Neural progenitor cell (in vitro differentiated cells): Measurements from ENCODE around the gene ASAP2. TPM values are rescaled to one million over a fixed set of nuclear protein-coding genes. Genes with fewer than 3 reads are reported as not detected.

Experiments
- DNase-seq: peaks from one replicate; pipeline ENCODE4 v3.0.0-alpha.2; 2016; ENCODE audit warnings: low spot score
- H2AFZ ChIP-seq: fragments of 200-600 bp; sonication (generic); replicated peaks from 2 replicates; pipeline ENCODE4 v1.6.1; 2016; ENCODE audit warnings: antibody characterized with exemption
- H3F3A ChIP-seq: fragments of 200-600 bp; sonication (generic); 2 replicates; pipeline ENCODE4 v1.6.1; 2016; ENCODE audit warnings: antibody characterized with exemption, low read depth
- H3K27ac ChIP-seq: fragments of 200-600 bp; sonication (generic); 2 replicates; pipeline ENCODE4 v1.5.1; 2016; ENCODE audit warnings: mild to moderate bottlenecking
- H3K27me3 ChIP-seq: fragments of 200-600 bp; sonication (generic); 2 replicates; pipeline ENCODE4 v1.6.1; 2016; ENCODE audit warnings: mild to moderate bottlenecking, moderate library complexity
- H3K36me3 ChIP-seq: fragments of 200-600 bp; sonication (generic); 2 replicates; pipeline ENCODE4 v1.5.1; 2016
- H3K4me1 ChIP-seq: fragments of 200-600 bp; sonication (generic); 2 replicates; pipeline ENCODE4 v1.6.1; 2016; ENCODE audit warnings: mixed run types
- H3K4me2 ChIP-seq: fragments of 200-600 bp; sonication (generic); 2 replicates; pipeline ENCODE4 v1.6.1; 2016
- H3K4me3 ChIP-seq: fragments of 200-600 bp; sonication (generic); 2 replicates; pipeline ENCODE4 v1.5.1; 2016
- H3K79me2 ChIP-seq: fragments of 200-600 bp; sonication (generic); 2 replicates; pipeline ENCODE4 v1.6.1; 2016; ENCODE audit warnings: low read depth
- H3K9ac ChIP-seq: fragments of 200-600 bp; sonication (generic); 2 replicates; pipeline ENCODE4 v1.6.1; 2016
- H3K9me3 ChIP-seq: fragments of 200-600 bp; sonication (generic); 2 replicates; pipeline ENCODE4 v1.5.1; 2016; ENCODE audit warnings: low read depth
- H4K20me1 ChIP-seq: fragments of 200-600 bp; sonication (generic); 2 replicates; pipeline ENCODE4 v1.6.1; 2016; ENCODE audit warnings: low read depth
- H3K27ac Mint-ChIP-seq: 3 replicates; pipeline ENCODE4 v1.8.0; 2021; ENCODE audit warnings: mixed read lengths
- H3K27me3 Mint-ChIP-seq: 2 replicates; pipeline ENCODE4 v1.8.0; 2022; ENCODE audit warnings: low read depth, mild to moderate bottlenecking, inconsistent platforms, moderate library complexity, mixed read lengths; ENCODE audit not compliant: insufficient read depth
- H3K36me3 Mint-ChIP-seq: 3 replicates; pipeline ENCODE4 v1.8.0; 2021; ENCODE audit warnings: mixed read lengths
- H3K4me1 Mint-ChIP-seq: 3 replicates; pipeline ENCODE4 v1.8.0; 2021; ENCODE audit warnings: mixed read lengths
- H3K4me3 Mint-ChIP-seq: 3 replicates; pipeline ENCODE4 v1.8.0; 2021; ENCODE audit warnings: mild to moderate bottlenecking, moderate library complexity, mixed read lengths
- H3K9me3 Mint-ChIP-seq: 3 replicates; pipeline ENCODE4 v1.8.0; 2020; ENCODE audit warnings: mixed read lengths
- CTCF ChIP-seq: fragments of 200-600 bp; sonication (generic); IDR thresholded peaks from 2 replicates; pipeline ENCODE4 v1.5.1; 2017; ENCODE audit warnings: antibody characterized with exemption, mild to moderate bottlenecking
- EZH2 ChIP-seq: fragments of 200-600 bp; sonication (generic); IDR thresholded peaks from 2 replicates; pipeline ENCODE4 v1.6.1; 2017; ENCODE audit warnings: antibody characterized with exemption, mild to moderate bottlenecking, moderate library complexity
- EZH2phosphoT487 ChIP-seq: fragments of 200-600 bp; sonication (generic); IDR thresholded peaks from 2 replicates; pipeline ENCODE4 v1.6.1; 2017; ENCODE audit warnings: antibody characterized with exemption
- total RNA-seq: library from RNA; depleted of rRNA; stranded (reverse); fragments of >200 nt; gene quantifications from 2 replicates; pipeline ENCODE4 v1.2.3, GENCODE V29; 2015; ENCODE audit warnings: low replicate concordance

ASAP2 gene
- total RNA-seq, 1 donor from 2014 or later = 31.7 TPM

- Histone ChIP-seq H3K9me3 (no peaks in the 10 kb centered on the region), H3K4me1 (no peaks in the 10 kb centered on the region), H3K36me3 (no peaks in the 10 kb centered on the region), H3K4me2 (no peak overlapping the region), H3K27me3 (no peaks in the 10 kb centered on the region), H3K79me2 (peaks cover 3% of the 10 kb centered on the region), H2AFZ (no peak overlapping the region), H3K27ac (no peak overlapping the region), H3K4me3 (no peak overlapping the region), H3K9ac (no peak overlapping the region), H4K20me1 (peaks cover 39% of the 10 kb centered on the region), H3F3A (no peaks in the 10 kb centered on the region)
- H3K36me3 Mint-ChIP-seq = peaks cover 9% of the 10 kb centered on the region
- DNase-seq = no peak
- no peaks in the 10 kb centered on the region for H3K27me3 Mint-ChIP-seq
- no peak for TF ChIP-seq EZH2
- no peak for TF ChIP-seq CTCF
- no peak for TF ChIP-seq EZH2phosphoT487
- peaks cover 19% of the 10 kb centered on the region for H3K4me1 Mint-ChIP-seq
- no peak overlapping the region for H3K27ac Mint-ChIP-seq
- H3K9me3 Mint-ChIP-seq = no peaks in the 10 kb centered on the region
- H3K4me3 Mint-ChIP-seq = no peak overlapping the region
Measured at GRCh38 chr2:9309147-9309546, 102.5 kb downstream of the ASAP2 start.

- peaks cover 39% of the 10 kb centered on the region for H4K20me1 ChIP-seq
- H3K4me2 ChIP-seq = no peak overlapping the region
- peaks cover 5% of the 10 kb centered on the region for H3K79me2 ChIP-seq
- TF ChIP-seq EZH2phosphoT487 = no peak
- TF ChIP-seq EZH2 = no peak
- TF ChIP-seq CTCF = no peak
- DNase-seq = no peak
- H3K36me3 Mint-ChIP-seq = peaks cover 11% of the 10 kb centered on the region
- no peaks in the 10 kb centered on the region for H3K9me3 Mint-ChIP-seq
- no peak overlapping the region for H3K27ac ChIP-seq
- no peaks in the 10 kb centered on the region for H3K27me3 ChIP-seq
- H3K9me3 ChIP-seq = no peaks in the 10 kb centered on the region
- H3K27me3 Mint-ChIP-seq = no peaks in the 10 kb centered on the region
- H3K4me1 Mint-ChIP-seq = peaks cover 23% of the 10 kb centered on the region
- no peak overlapping the region for H3K4me3 ChIP-seq
- H3K4me1 ChIP-seq = no peaks in the 10 kb centered on the region
- no peak overlapping the region for H3K4me3 Mint-ChIP-seq
- no peaks in the 10 kb centered on the region for H3K36me3 ChIP-seq
- H2AFZ ChIP-seq = no peak overlapping the region
- H3K27ac Mint-ChIP-seq = no peak overlapping the region
- no peak overlapping the region for H3K9ac ChIP-seq
- no peaks in the 10 kb centered on the region for H3F3A ChIP-seq
Measured at GRCh38 chr2:9310377-9310776, 103.8 kb downstream of the ASAP2 start.

GRCh38 chr2:9310798-9311197 is 104.2 kb downstream of the ASAP2 start:
- peaks cover 23% of the 10 kb centered on the region for H3K4me1 Mint-ChIP-seq
- no peak overlapping the region for H3K9ac ChIP-seq

More at GRCh38 chr2:9310798-9311197, 104.2 kb downstream of the ASAP2 start:
- H3K36me3 ChIP-seq = no peaks in the 10 kb centered on the region
- no peaks in the 10 kb centered on the region for H3K9me3 Mint-ChIP-seq
- peaks cover 5% of the 10 kb centered on the region for H3K79me2 ChIP-seq
- H3K4me3 Mint-ChIP-seq = no peak overlapping the region
- H4K20me1 ChIP-seq = peaks cover 39% of the 10 kb centered on the region
- TF ChIP-seq EZH2phosphoT487 (no peak), CTCF (no peak), EZH2 (no peak)
- no peak overlapping the region for H3K4me2 ChIP-seq
- no peak overlapping the region for H3K27ac ChIP-seq
- H3K27me3 Mint-ChIP-seq = no peaks in the 10 kb centered on the region
- no peaks in the 10 kb centered on the region for H3K9me3 ChIP-seq
- no peak overlapping the region for H3K4me3 ChIP-seq
- no peak overlapping the region for H2AFZ ChIP-seq
- H3F3A ChIP-seq = no peaks in the 10 kb centered on the region
- H3K4me1 ChIP-seq = no peaks in the 10 kb centered on the region
- DNase-seq = no peak
- H3K27ac Mint-ChIP-seq = no peak overlapping the region
- H3K27me3 ChIP-seq = no peaks in the 10 kb centered on the region
- H3K36me3 Mint-ChIP-seq = peaks cover 11% of the 10 kb centered on the region
